HG02610 (cell line): ENCODE results near the gene GPR161.
A peak's percentile ranks its signal among the peaks of the same experiment; 100 is the strongest.

ENCODE experiments used
- ATAC-seq: cut with Tn5 transposase; IDR thresholded peaks from one replicate; pipeline ENCODE4 v1.9.1; 2021; ENCODE audit warnings: mild to moderate bottlenecking, moderate library complexity; ENCODE audit not compliant: unreplicated experiment

Gene GPR161

DNA sequence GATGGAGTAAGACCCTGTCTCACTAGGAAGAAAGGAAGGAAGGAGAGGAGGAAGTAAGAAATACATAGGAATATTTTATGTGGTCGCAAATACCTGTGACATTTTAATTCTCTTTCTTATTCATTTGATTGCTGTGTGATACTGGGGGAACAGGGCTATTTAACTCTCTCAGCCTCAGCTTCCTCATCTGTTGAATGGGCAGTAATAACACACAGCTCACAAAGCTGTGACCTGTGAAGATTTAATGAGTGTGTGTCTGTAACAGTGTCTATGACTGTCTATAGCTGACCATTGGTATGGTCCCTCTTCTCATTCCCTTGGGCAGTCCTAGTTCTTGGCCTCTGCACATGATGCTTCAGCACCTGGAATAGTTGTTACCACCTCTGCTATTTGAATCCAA is 13.6 kb upstream of the GPR161 start:
- ATAC-seq = no peak

- peak; percentile 68 for ATAC-seq
Measured at GRCh38 chr1:168148916-168149315, 12.2 kb upstream of the GPR161 start.

- ATAC-seq = no peak
Measured at GRCh38 chr1:168146626-168147025, 9.9 kb upstream of the GPR161 start.

DNA sequence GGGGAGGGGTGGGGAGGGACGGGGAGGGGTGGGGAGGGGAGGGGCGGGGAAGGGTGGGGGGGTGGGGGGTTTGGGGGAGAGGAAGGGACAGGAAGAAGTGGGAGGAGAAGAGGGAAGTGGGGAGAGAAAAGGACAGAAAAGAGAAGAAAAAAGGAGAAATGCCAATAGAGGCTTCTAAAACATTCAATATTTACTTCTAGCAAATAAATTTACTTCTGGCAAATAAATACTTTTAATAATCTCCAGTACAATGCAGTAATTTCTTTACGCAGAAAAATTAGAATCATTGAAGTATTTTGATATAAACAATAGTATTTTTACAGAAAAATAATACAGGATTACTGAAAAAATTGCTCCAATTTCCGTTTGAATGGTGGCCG is 9.4 kb upstream of the GPR161 start:
- no peak for ATAC-seq

DNA sequence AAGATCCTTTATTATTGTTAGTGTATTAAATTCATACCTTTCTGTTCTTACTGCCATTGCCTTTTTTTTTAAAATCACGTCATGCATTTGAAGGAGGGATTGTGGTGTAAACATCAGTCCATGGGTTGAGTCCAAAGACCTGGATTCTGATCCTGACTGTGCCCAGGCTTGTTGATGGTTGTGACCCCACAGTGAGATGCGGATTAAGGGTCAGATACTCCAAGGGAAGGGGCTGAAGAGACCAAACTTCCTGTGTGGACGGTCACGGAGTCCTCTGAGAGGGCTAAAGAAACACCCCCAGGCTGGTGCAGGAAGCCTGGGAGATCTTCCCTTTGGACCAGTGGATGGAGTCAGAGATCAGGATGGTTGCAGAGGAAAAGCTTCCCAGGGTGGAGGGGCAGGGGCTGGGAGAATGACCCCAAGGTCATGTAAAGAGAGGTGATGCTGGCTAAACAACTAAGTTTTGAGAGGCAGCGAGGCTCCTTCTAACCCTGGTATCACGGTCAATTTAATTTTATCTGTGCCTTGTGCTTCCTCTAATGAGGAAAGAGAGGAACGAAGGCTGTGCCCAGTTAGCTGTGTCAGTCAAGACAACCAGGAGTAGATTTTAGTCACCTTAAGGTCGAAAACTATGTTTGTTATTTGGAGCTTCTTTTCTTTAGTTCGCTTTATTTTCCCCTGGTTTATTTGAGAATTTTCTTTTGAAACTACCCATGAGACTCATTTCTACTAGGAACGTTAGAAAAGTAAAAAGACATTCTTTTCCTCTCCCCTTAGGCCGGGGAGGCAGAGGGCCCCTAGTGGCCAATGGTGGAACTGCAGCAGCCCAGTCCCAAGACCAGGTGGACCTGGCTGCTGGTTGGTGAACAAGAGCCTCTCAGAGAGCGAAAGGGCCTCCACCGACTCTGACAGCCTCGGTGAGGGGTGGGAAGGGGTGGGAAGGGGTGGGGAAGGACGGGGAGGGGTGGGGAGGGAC is 8.7 kb upstream of the GPR161 start:
- peak; percentile 88 for ATAC-seq

- ATAC-seq = no peak
Measured at GRCh38 chr1:168141871-168142385, 5.2 kb upstream of the GPR161 start.

DNA sequence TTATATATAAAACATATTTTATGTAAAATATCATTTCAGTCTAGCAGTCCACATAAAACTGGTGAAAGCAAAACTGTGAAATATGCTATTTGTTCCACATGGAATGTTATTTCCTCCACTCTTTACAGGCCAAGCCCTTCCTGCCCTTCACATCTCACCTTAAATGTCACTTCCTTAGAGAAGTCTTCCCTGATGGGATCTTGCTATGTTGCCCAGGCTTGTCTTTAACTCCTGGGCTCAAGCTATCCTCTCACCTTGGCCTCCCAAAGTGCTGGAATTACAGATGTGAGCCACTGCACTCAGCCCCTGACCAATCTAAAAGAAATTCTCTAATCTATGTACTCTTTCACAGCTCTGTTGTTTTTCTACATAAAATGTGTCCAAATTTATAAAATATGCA is 2.3 kb upstream of the GPR161 start:
- ATAC-seq = no peak

DNA sequence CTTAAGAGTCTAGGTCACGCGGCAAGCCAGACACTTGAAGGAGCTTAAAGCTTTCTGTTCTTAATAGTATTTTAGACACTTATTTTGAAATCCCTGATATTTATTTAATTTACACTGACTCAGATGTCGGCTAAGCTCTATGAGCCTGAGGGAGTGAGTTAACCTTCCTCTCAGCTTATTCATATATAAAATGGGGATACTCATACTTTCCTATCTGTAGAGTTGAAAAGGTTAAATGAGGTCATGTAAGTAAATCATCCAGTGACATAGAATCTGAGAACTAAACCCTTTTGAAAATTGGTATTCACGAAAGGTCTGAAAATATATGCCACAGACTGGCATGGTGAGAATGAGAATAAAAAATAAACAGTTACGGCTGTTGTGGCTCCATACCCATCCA is 1.4 kb upstream of the GPR161 start:
- ATAC-seq = no peak

- no peak for ATAC-seq
Measured at GRCh38 chr1:168137515-168137821, 738 bp upstream of the GPR161 start.

- ATAC-seq = no peak
Measured at GRCh38 chr1:168135921-168136708, 615 bp downstream of the GPR161 start.

GRCh38 chr1:168135116-168135920 is 1.4 kb downstream of the GPR161 start:
- ATAC-seq = no peak

DNA sequence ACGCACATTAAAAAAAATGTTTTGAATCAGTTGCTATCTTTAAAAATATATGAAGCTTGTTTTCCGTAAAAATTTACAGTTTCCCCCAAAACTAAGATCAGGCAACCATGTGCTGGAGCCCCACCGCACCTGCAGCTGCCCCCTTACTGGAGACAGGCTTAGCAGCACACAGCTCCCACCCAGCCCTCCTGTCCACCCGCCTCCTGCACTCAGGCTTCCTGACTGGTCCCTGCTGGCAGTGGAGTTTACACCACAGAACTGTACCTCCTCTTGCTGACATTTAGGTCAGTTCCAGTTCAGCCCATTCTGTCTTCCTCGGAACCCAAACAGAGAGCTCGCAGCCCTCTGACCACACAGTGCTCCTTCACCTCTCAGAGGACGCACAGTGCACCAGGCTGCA is 2.1 kb downstream of the GPR161 start:
- ATAC-seq = no peak

GRCh38 chr1:168134132-168134531 is 2.6 kb downstream of the GPR161 start:
- ATAC-seq = no peak

DNA sequence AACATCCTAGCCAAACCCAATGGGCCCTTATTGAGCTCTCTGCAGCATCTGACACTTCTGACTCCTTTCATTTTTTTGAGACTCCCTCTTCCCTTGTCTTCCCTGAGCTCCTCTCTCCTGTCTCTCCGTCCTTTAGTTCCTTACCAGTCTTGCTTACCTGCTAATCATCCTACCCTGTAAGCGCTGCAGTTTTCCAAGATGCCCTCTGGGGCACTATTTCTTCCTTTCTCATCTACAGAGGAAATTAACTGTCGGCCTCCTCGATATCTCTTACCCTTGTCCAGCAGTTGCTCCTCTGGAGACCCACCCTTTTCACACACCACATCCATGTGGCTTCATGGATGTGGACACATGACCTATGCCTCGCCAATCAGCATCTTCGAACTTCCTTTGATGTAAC is 6.8 kb downstream of the GPR161 start:
- ATAC-seq = no peak

- no peak for ATAC-seq
Measured at GRCh38 chr1:168127503-168127902, 9.2 kb downstream of the GPR161 start.

DNA sequence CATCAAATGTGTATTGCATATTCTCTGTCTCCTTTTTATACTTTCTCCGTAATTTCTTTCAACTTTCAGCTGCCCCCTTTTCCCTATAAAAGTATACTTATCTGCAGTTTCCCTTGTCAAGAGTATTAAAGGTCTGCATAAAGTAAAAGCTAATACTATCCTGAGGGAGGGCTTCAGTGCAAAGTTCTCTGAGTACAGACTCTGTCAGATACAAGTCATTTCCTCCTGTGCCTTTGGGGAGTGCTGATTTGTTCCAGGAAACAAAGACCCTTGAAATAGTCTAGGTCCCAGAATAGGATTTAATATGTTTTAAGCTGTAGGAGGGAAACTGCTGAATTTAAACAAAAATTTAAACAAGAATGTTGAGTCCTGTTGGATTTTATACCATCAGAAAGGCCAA is 11.7 kb downstream of the GPR161 start:
- ATAC-seq = no peak

GRCh38 chr1:168121401-168122011 is 15.2 kb downstream of the GPR161 start:
- ATAC-seq = no peak

DNA sequence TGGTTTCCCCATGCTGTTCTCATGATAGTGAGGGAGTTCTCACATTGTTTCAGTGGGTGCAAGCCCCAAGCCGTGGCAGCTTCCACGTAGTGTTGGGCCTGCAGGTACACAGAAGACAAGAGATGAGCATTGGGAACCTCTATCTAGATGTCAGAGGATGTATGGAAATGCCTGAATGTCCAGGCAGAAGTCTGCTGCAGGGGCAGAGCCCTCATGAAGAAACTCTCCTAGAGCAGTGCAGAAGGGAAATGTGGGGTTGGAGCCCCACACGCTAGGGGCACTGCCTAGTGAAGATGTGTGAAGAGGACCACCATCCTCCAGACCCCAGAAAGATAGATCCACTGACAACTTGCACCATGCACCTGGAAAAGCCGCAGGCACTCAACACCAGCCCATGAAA is 17.0 kb downstream of the GPR161 start:
- no peak for ATAC-seq

DNA sequence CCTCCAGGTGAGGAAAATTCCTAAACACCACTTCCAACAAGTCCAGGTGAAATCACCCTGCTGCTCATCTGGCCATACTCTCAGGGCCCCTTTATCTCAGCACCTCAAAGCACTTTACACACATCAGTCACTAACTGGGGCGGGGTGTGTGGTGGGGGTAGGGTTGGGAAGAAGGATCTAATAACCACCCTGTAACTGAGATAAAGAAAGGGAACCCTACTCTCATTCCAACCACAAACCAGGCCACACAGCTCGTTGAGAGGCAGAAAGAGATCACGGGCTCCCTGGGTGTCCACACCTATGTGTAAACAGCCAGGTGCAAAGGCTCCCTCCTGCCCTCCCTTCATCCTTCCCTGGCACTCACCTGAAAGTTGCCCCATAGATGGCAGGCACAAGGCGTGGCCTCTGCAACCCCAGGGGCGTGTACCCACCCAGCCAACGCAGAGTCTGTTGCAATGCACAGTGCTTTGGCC is 20.4 kb downstream of the GPR161 start:
- no peak for ATAC-seq

DNA sequence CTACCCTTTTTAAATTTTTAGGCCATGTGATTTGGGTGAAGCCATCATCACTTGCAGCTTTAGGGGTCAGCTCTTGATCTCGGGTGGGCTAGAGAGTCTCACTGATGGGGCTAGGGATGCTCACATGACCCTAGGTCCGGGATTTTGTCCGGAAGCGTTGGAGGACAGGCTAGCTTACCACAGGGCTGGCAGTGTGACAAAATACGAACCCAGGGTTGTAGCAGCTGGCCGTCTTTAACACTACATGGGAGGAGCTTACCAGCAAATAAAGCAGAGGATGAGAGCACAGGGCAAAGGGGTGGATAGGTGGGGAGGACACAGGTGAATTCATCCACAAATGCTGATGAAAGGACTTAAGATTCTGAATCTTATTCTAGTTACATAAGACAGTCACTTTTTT is 21.9 kb downstream of the GPR161 start:
- no peak for ATAC-seq
